Fibroblast of gingiva (primary cell): ENCODE results near the gene KCNAB1.
A peak's percentile ranks its signal among the peaks of the same experiment; 100 is the strongest.
"Not testable (repeated sequence)": the region's sequence is repeated elsewhere in the genome, so short reads cannot be mapped to it uniquely, and the experiment has no call there.

Experiments
- DNase-seq: peaks from one replicate; pipeline ENCODE4 v3.0.0-alpha.2; 2011; ENCODE audit warnings: low read depth

The KCNAB1 gene

GRCh38 chr3:156271995-156272719, 151.8 kb downstream of the KCNAB1 start:
- no peak for DNase-seq

GRCh38 chr3:156273111-156273694, 152.8 kb downstream of the KCNAB1 start:
- no peak for DNase-seq

GRCh38 chr3:156274791-156275190, 154.4 kb downstream of the KCNAB1 start:
- no peak for DNase-seq

- DNase-seq = not testable (repeated sequence)
These were observed 164.3 kb downstream of the KCNAB1 start for GRCh38 chr3:156284637-156285036.

- DNase-seq = no peak
These were observed 165.2 kb downstream of the KCNAB1 start for GRCh38 chr3:156285626-156286025.

- DNase-seq = no peak
These were observed 170.5 kb downstream of the KCNAB1 start for GRCh38 chr3:156290924-156291271.

- no peak for DNase-seq
These were observed 171.1 kb downstream of the KCNAB1 start for GRCh38 chr3:156291272-156292123.

GRCh38 chr3:156293566-156293965, 173.2 kb downstream of the KCNAB1 start:
- no peak for DNase-seq

GRCh38 chr3:156297582-156297981, 177.2 kb downstream of the KCNAB1 start:
- no peak for DNase-seq

GRCh38 chr3:156298014-156298413, 177.6 kb downstream of the KCNAB1 start:
- no peak for DNase-seq

- no peak for DNase-seq
These were observed 178.6 kb downstream of the KCNAB1 start for GRCh38 chr3:156298938-156299337.

- no peak for DNase-seq
These were observed 179.2 kb downstream of the KCNAB1 start for GRCh38 chr3:156299569-156299968.

GRCh38 chr3:156300371-156300770, 180.0 kb downstream of the KCNAB1 start:
- DNase-seq = no peak

- peak; percentile 18 for DNase-seq
These were observed 180.8 kb downstream of the KCNAB1 start for GRCh38 chr3:156300929-156301840.

GRCh38 chr3:156303001-156303707, 182.8 kb downstream of the KCNAB1 start:
- no peak for DNase-seq

- peak; percentile 87 for DNase-seq
These were observed 184.0 kb downstream of the KCNAB1 start for GRCh38 chr3:156304406-156304805.

GRCh38 chr3:156305672-156306071, 185.3 kb downstream of the KCNAB1 start:
- DNase-seq = no peak

- DNase-seq = peak; percentile 71
These were observed 187.3 kb downstream of the KCNAB1 start for GRCh38 chr3:156307704-156308103.

- DNase-seq = no peak
These were observed 191.1 kb downstream of the KCNAB1 start for GRCh38 chr3:156311431-156311830.

- DNase-seq = no peak
These were observed 191.6 kb downstream of the KCNAB1 start for GRCh38 chr3:156311930-156312329.

- DNase-seq = no peak
These were observed 195.7 kb downstream of the KCNAB1 start for GRCh38 chr3:156316076-156316475.
